HepG2 (cell line): ENCODE data around the gene EEF1A2. TPM values are rescaled to one million over a fixed set of nuclear protein-coding genes. Genes with fewer than 3 reads are reported as not detected.

ENCODE experiments used
- ATAC-seq: fragments of 200-7000 bp; cut with Tn5 transposase; 3 replicates; pipeline ENCODE4 v1.9.1; 2020; ENCODE audit warnings: mild to moderate bottlenecking, moderate library complexity
- BruUV-seq: library from RNA; stranded (reverse); fragments of 400-500 nt; replicated peaks from 2 replicates; lab custom pipeline; 2021; lab: Mats Ljungman, UMichigan
- CTCF ChIA-PET: fragments of 300-600 bp; formaldehyde crosslinking; extraction: SDS; loops from one replicate; lab custom pipeline; 2021; ENCODE audit warnings: low total read pairs, inconsistent platforms, low intra/inter-chr PET ratio; lab: Yijun Ruan, JAX
- POLR2A ChIA-PET: fragments of 350-600 bp; sonication (Branson Sonifier 250); formaldehyde crosslinking; loops from one replicate; lab custom pipeline; 2020; ENCODE audit warnings: antibody characterized with exemption, inconsistent platforms; lab: Yijun Ruan, JAX
- DNase-seq: peaks from one replicate; pipeline ENCODE4 v3.0.0-alpha.2; 2015; ENCODE audit warnings: low spot score
- FAIRE-seq: peaks from 3 replicates; lab custom pipeline; 2011; peaks lifted over from hg19 to GRCh38; lab: Jason Lieb, UNC
- H2AFZ ChIP-seq: one replicate; pipeline ENCODE4 v1.6.1; 2011; ENCODE audit warnings: low read length, inconsistent platforms
- H3K27ac ChIP-seq: fragments of 300-600 bp; 3 replicates; pipeline ENCODE4 v1.8.0; 2011; ENCODE audit warnings: mixed run types, mild to moderate bottlenecking, mixed read lengths, low read length, inconsistent platforms; ENCODE audit not compliant: insufficient read depth; ENCODE audit errors: extremely low read length
- H3K27me3 ChIP-seq, 2 experiments: fragments of 200-600 bp in 1 of 2; 2 replicates in 1 of 2; 3 replicates in 1 of 2; pipeline versions ENCODE4 v1.6.0 to v1.8.0; 2011; ENCODE audit warnings: low read length in 2 of 2, mild to moderate bottlenecking in 2 of 2, moderate library complexity in 2 of 2, inconsistent platforms in 1 of 2; ENCODE audit not compliant: insufficient read depth in 2 of 2, control insufficient read depth in 1 of 2
- H3K36me3 ChIP-seq, 2 experiments: fragments of 200-600 bp in 1 of 2; replicated peaks in 1 of 2; 2 replicates in 1 of 2; 3 replicates in 1 of 2; pipeline versions ENCODE4 v1.5.1 to v1.8.0; 2011; ENCODE audit warnings: low read length in 2 of 2, inconsistent platforms in 1 of 2; ENCODE audit not compliant: insufficient read depth in 2 of 2, control insufficient read depth in 1 of 2
- H3K4me1 ChIP-seq: 2 replicates; pipeline ENCODE4 v1.5.1; 2012; ENCODE audit warnings: low read length, inconsistent platforms; ENCODE audit not compliant: insufficient read depth
- H3K4me2 ChIP-seq: 2 replicates; pipeline ENCODE4 v1.6.0; 2011; ENCODE audit warnings: low read depth, low read length, inconsistent platforms
- H3K4me3 ChIP-seq, 3 experiments: fragments of 200-600 bp in 1 of 3; sonication (generic), shearing (Covaris generic) in 1 of 3; replicated peaks in 1 of 3; 2 replicates each; pipeline ENCODE4 v1.5.1; 2011 to 2016; ENCODE audit warnings: low read length in 3 of 3, inconsistent platforms in 2 of 3, low read depth in 2 of 3, mild to moderate bottlenecking in 2 of 3, control low read depth in 1 of 3, mixed read lengths in 1 of 3; ENCODE audit not compliant: insufficient read depth in 1 of 3
- H3K79me2 ChIP-seq: one replicate; pipeline ENCODE4 v1.6.1; 2011; ENCODE audit warnings: low read length, inconsistent platforms; ENCODE audit not compliant: insufficient read depth
- H3K9ac ChIP-seq: 2 replicates; pipeline ENCODE4 v1.6.0; 2011; ENCODE audit warnings: mild to moderate bottlenecking, low read depth, low read length, inconsistent platforms; ENCODE audit not compliant: insufficient read depth
- H3K9me3 ChIP-seq: 2 replicates; pipeline ENCODE4 v1.5.1; 2012; ENCODE audit warnings: mild to moderate bottlenecking, low read length
- H4K20me1 ChIP-seq: 2 replicates; pipeline ENCODE4 v1.6.0; 2011; ENCODE audit warnings: inconsistent platforms, mild to moderate bottlenecking, low read length, moderate library complexity; ENCODE audit not compliant: insufficient read depth
- CENPX ChIP-seq: sonication (generic); formaldehyde crosslinking; IDR thresholded peaks from 2 replicates; pipeline ENCODE4 v1.9.0; 2021; ENCODE audit warnings: mild to moderate bottlenecking, missing genetic modification reagents, moderate library complexity
- HIVEP1 ChIP-seq: sonication (generic); formaldehyde crosslinking; IDR thresholded peaks from 2 replicates; pipeline ENCODE4 v1.4.0; 2020; ENCODE audit warnings: mild to moderate bottlenecking, missing genetic modification reagents
- MEF2D ChIP-seq: sonication (generic); formaldehyde crosslinking; IDR thresholded peaks from 2 replicates; pipeline ENCODE4 v1.5.1; 2020; ENCODE audit warnings: mild to moderate bottlenecking, missing genetic modification reagents
- PHF20 ChIP-seq: sonication (generic); formaldehyde crosslinking; IDR thresholded peaks from 2 replicates; pipeline ENCODE4 v1.5.0; 2020; ENCODE audit warnings: mild to moderate bottlenecking, missing genetic modification reagents
- POLR2AphosphoS5 ChIP-seq: IDR thresholded peaks from 2 replicates; pipeline ENCODE4 v1.6.1; 2012; ENCODE audit warnings: low read depth, low read length
- TAF15 ChIP-seq: fragments of 200-400 bp; formaldehyde crosslinking; IDR thresholded peaks from one replicate; pipeline ENCODE4 v1.6.1; 2018; ENCODE audit warnings: mild to moderate bottlenecking, low read depth, low read length; ENCODE audit not compliant: poor library complexity, severe bottlenecking
- ZFX ChIP-seq: sonication (generic); formaldehyde crosslinking; IDR thresholded peaks from 2 replicates; pipeline ENCODE4 v1.4.0; 2020; ENCODE audit warnings: mild to moderate bottlenecking, low read depth, missing genetic modification reagents, moderate library complexity
- ZNF367 ChIP-seq: sonication (generic); formaldehyde crosslinking; IDR thresholded peaks from 2 replicates; pipeline ENCODE4 v1.4.0; 2020; ENCODE audit warnings: missing genetic modification reagents, borderline replicate concordance
- ZNF652 ChIP-seq: IDR thresholded peaks from 2 replicates; pipeline ENCODE4 v1.6.1; 2016; ENCODE audit warnings: low read depth, borderline replicate concordance
- ZNF878 ChIP-seq: sonication (generic); formaldehyde crosslinking; IDR thresholded peaks from 2 replicates; pipeline ENCODE4 v1.8.1; 2023; ENCODE audit warnings: mild to moderate bottlenecking, missing genetic modification reagents, moderate library complexity
- ZSCAN29 ChIP-seq: sonication (generic); formaldehyde crosslinking; conservative IDR thresholded peaks from 2 replicates; pipeline ENCODE4 v1.4.0; 2020; ENCODE audit warnings: mild to moderate bottlenecking, missing genetic modification reagents
- ZSCAN30 ChIP-seq: sonication (generic); formaldehyde crosslinking; IDR thresholded peaks from 2 replicates; pipeline ENCODE4 v1.5.0; 2020; ENCODE audit warnings: mild to moderate bottlenecking, missing genetic modification reagents
- WGBS: methylation state at CpG from one replicate; pipeline ENCODE4 v1.1.6; 2017; ENCODE audit warnings: low lambda C conversion rate; 5-methylcytosine and 5-hydroxymethylcytosine counted together
- in situ Hi-C: cut with HindIII; loops from 2 replicates; pipeline ENCODE4 v1.10.0; 2017; ENCODE audit warnings: low pct_unique_long_range_greater_than_20kb; ENCODE audit not compliant: extremely low pct_ligation_motif_present
- intact Hi-C: fragments of 100-400 bp; cut with micrococcal nuclease; formaldehyde crosslinking; loops from one replicate; pipeline ENCODE4 v1.10.0; 2022; ENCODE audit not compliant: unreplicated experiment
- polyA plus RNA-seq, 8 experiments: library from polyadenylated mRNA; depleted of rRNA in 3 of 8; stranded (reverse) in 7 of 8; unstranded in 1 of 8; fragments of >200 nt; fragmentation: Illumina TruSeq in 4 of 8; extraction: Trizol in 4 of 8; gene quantifications; 2 replicates each; pipeline versions ENCODE4 v1.2.1 to v1.2.3, GENCODE V29; 2011 to 2016; ENCODE audit warnings: low read depth in 4 of 8, missing spikeins in 1 of 8, mixed read lengths in 1 of 8; ENCODE audit not compliant: insufficient read depth in 1 of 8
- total RNA-seq, 5 experiments: library from RNA; depleted of rRNA; stranded (reverse); fragments of >200 nt; fragmentation: Illumina TruSeq; extraction: Trizol; gene quantifications; 2 replicates each; pipeline ENCODE4 v1.2.3, GENCODE V29; 2016; ENCODE audit warnings: low read depth in 1 of 5
- TF ChIP-seq, protein P1 (sequence below): sonication (generic); formaldehyde crosslinking; IDR thresholded peaks from 2 replicates; pipeline ENCODE4 v1.4.0; 2020; ENCODE audit warnings: missing genetic modification reagents, borderline replicate concordance
- TF ChIP-seq, protein P2 (sequence below): sonication (generic); formaldehyde crosslinking; IDR thresholded peaks from 2 replicates; pipeline ENCODE4 v1.4.0; 2020; ENCODE audit warnings: missing genetic modification reagents
- TF ChIP-seq, protein P3 (sequence below): IDR thresholded peaks from 2 replicates; pipeline ENCODE4 v1.4.0; 2020; ENCODE audit warnings: mild to moderate bottlenecking, missing genetic modification reagents

The EEF1A2 gene
- total and polyA plus RNA-seq, 2 of the 13 experiments (the other 11 are each of a cell fraction or from before 2014, with no cell fraction given) = 0.44 to 0.87 TPM

DNA sequence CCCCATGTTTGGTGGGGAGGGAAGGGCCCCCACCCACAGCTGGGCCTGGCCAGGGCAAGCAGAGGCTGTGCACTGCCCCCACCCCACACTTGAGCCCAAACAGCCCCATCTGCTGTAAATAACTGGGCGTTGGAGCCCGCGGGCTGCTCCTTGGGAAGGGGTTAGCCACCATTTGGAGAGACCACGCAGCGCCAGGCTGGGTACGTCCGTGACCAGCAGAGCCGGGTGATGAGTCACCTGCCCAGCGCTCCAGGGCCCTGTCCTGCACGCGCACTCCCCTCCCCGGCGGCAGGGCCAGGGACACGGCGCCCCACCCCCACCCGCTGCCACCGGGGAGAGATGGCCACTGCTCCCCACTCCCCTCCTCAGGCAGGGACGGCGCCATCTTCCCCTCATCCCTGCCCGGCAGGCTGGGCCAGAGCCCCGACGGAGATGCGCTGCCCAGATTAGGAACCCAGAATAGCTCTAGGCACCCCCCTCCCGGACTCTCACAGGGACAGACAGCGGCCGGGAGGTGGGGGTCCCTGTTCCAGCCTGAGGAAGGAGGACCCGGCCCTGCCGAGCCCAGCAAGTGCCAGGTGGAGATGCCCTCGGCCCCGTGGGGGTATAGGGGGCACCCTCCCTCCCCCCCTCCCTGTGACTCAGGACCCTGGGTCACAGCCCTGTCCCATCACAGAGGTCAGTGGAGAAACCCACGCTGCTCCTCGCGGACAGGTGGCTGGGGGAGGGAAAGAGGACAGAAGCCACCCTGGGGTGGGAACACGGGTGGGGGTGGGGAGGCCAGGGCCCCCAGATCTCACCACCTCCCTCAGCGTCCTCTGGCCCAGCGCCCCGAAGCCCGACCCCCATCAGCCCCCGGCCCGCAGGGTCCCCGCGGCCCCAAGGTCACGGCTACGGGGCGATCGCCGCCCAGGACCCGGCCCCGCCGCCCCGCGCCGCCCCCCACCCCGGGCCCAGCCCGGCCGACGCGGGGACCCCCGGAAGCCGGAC, 642 bp downstream of the EEF1A2 start:
- intact Hi-C loops = no loop called here
- Histone ChIP-seq H3K4me1 (0 out of 2 replicates have a peak, but pooled peaks cover 5% of the 10 kb centered on the region), H3K27ac (no peak overlapping the region), H3K4me2 (no peak overlapping the region), H4K20me1 (peaks cover 6% of the 10 kb centered on the region; the same call in 1 of the 2 replicates), H3K9me3 (no peaks in the 10 kb centered on the region), H3K9ac (no peak overlapping the region), H2AFZ (no peak overlapping the region), H3K79me2 (no peaks in the 10 kb centered on the region), H3K4me3 (peak overlapping the region in 2 of 3 experiments; percentile 34 to 58; a peak in 2 of 6 replicates), H3K36me3 (no peaks in the 10 kb centered on the region), H3K27me3 (peaks cover 42 to 82% of the 10 kb centered on the region in 2 experiments)
- WGBS = 18% methylated on average over 27 of the region's 60 CpGs
- DNase-seq (no peak), ATAC-seq (peak; percentile 7; the same call in 2 of the 3 replicates), FAIRE-seq (no peak)
- BruUV-seq = no TSS peak
- CTCF ChIA-PET = no interaction called here
- in situ Hi-C loops = no loop called here
- POLR2A ChIA-PET = no interaction called here
- TF ChIP-seq PHF20 (CRISPR knock-in tag) (no peak), ZSCAN29 (no peak), TAF15 (peak; percentile 46), POLR2AphosphoS5 (no peak), MEF2D (CRISPR knock-in tag) (no peak), HIVEP1 (CRISPR knock-in tag) (no peak), ZNF652 (no peak), ZNF367 (no peak), ZSCAN30 (CRISPR knock-in tag) (no peak), ZNF878 (CRISPR knock-in tag) (no peak), ZFX (peak; percentile 5; the same call in 1 of the 2 replicates), CENPX (CRISPR knock-in tag) (no peak)
- TF ChIP-seq, protein P1, sequence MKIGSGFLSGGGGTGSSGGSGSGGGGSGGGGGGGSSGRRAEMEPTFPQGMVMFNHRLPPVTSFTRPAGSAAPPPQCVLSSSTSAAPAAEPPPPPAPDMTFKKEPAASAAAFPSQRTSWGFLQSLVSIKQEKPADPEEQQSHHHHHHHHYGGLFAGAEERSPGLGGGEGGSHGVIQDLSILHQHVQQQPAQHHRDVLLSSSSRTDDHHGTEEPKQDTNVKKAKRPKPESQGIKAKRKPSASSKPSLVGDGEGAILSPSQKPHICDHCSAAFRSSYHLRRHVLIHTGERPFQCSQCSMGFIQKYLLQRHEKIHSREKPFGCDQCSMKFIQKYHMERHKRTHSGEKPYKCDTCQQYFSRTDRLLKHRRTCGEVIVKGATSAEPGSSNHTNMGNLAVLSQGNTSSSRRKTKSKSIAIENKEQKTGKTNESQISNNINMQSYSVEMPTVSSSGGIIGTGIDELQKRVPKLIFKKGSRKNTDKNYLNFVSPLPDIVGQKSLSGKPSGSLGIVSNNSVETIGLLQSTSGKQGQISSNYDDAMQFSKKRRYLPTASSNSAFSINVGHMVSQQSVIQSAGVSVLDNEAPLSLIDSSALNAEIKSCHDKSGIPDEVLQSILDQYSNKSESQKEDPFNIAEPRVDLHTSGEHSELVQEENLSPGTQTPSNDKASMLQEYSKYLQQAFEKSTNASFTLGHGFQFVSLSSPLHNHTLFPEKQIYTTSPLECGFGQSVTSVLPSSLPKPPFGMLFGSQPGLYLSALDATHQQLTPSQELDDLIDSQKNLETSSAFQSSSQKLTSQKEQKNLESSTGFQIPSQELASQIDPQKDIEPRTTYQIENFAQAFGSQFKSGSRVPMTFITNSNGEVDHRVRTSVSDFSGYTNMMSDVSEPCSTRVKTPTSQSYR = peak; percentile 74
- TF ChIP-seq, protein P2, sequence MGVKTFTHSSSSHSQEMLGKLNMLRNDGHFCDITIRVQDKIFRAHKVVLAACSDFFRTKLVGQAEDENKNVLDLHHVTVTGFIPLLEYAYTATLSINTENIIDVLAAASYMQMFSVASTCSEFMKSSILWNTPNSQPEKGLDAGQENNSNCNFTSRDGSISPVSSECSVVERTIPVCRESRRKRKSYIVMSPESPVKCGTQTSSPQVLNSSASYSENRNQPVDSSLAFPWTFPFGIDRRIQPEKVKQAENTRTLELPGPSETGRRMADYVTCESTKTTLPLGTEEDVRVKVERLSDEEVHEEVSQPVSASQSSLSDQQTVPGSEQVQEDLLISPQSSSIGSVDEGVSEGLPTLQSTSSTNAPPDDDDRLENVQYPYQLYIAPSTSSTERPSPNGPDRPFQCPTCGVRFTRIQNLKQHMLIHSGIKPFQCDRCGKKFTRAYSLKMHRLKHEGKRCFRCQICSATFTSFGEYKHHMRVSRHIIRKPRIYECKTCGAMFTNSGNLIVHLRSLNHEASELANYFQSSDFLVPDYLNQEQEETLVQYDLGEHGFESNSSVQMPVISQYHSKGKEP (CRISPR knock-in tag) = no peak
- TF ChIP-seq, protein P3, sequence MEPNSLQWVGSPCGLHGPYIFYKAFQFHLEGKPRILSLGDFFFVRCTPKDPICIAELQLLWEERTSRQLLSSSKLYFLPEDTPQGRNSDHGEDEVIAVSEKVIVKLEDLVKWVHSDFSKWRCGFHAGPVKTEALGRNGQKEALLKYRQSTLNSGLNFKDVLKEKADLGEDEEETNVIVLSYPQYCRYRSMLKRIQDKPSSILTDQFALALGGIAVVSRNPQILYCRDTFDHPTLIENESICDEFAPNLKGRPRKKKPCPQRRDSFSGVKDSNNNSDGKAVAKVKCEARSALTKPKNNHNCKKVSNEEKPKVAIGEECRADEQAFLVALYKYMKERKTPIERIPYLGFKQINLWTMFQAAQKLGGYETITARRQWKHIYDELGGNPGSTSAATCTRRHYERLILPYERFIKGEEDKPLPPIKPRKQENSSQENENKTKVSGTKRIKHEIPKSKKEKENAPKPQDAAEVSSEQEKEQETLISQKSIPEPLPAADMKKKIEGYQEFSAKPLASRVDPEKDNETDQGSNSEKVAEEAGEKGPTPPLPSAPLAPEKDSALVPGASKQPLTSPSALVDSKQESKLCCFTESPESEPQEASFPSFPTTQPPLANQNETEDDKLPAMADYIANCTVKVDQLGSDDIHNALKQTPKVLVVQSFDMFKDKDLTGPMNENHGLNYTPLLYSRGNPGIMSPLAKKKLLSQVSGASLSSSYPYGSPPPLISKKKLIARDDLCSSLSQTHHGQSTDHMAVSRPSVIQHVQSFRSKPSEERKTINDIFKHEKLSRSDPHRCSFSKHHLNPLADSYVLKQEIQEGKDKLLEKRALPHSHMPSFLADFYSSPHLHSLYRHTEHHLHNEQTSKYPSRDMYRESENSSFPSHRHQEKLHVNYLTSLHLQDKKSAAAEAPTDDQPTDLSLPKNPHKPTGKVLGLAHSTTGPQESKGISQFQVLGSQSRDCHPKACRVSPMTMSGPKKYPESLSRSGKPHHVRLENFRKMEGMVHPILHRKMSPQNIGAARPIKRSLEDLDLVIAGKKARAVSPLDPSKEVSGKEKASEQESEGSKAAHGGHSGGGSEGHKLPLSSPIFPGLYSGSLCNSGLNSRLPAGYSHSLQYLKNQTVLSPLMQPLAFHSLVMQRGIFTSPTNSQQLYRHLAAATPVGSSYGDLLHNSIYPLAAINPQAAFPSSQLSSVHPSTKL (CRISPR knock-in tag) = 0 out of 2 replicates have a peak, but pooled peaks have one; percentile 16
